ENCODE measurements around the gene FOXC2.

The FOXC2 gene

GRCh38 chr16:86597880-86598606 is 31.4 kb downstream of the FOXC2 start:
- no peak overlapping the region for H3K4me3 ChIP-seq (ENCODE audit: severe bottlenecking)
- DNase-seq (ENCODE audit: low spot score) = no peak
- no peak for ATAC-seq (ENCODE audit: low read depth)
- H3K4me1 ChIP-seq (ENCODE audit: insufficient read depth, poor library complexity, severe bottlenecking) = no peaks in the 10 kb centered on the region
- no peak overlapping the region for H3K27ac ChIP-seq (ENCODE audit: poor library complexity, severe bottlenecking)
- no peaks in the 10 kb centered on the region for H3K27me3 ChIP-seq (ENCODE audit: insufficient read depth, poor library complexity, severe bottlenecking)
- H3K9me3 ChIP-seq (ENCODE audit: severe bottlenecking) = no peaks in the 10 kb centered on the region
- H3K36me3 ChIP-seq (ENCODE audit: low read depth) = no peaks in the 10 kb centered on the region
- TF ChIP-seq CTCF (IDR thresholded peaks at IDR 0.05; ENCODE audit: poor library complexity, severe bottlenecking) = no peak

GRCh38 chr16:86598607-86599565 is 32.3 kb downstream of the FOXC2 start:
- Histone ChIP-seq H3K27me3 (ENCODE audit: insufficient read depth, poor library complexity, severe bottlenecking) (no peaks in the 10 kb centered on the region), H3K4me3 (ENCODE audit: severe bottlenecking) (no peak overlapping the region), H3K9me3 (ENCODE audit: severe bottlenecking) (no peaks in the 10 kb centered on the region), H3K4me1 (ENCODE audit: insufficient read depth, poor library complexity, severe bottlenecking) (no peaks in the 10 kb centered on the region), H3K36me3 (ENCODE audit: low read depth) (no peaks in the 10 kb centered on the region), H3K27ac (ENCODE audit: poor library complexity, severe bottlenecking) (no peak overlapping the region)
- DNase-seq (ENCODE audit: low spot score) = no peak
- no peak for TF ChIP-seq CTCF (IDR thresholded peaks at IDR 0.05; ENCODE audit: poor library complexity, severe bottlenecking)
- ATAC-seq (ENCODE audit: low read depth) = no peak

- no peak for TF ChIP-seq CTCF (IDR thresholded peaks at IDR 0.05; ENCODE audit: poor library complexity, severe bottlenecking)
- DNase-seq (ENCODE audit: low spot score) (no peak), ATAC-seq (ENCODE audit: low read depth) (no peak)
- Histone ChIP-seq H3K27me3 (ENCODE audit: insufficient read depth, poor library complexity, severe bottlenecking) (no peaks in the 10 kb centered on the region), H3K4me1 (ENCODE audit: insufficient read depth, poor library complexity, severe bottlenecking) (no peaks in the 10 kb centered on the region), H3K9me3 (ENCODE audit: severe bottlenecking) (no peaks in the 10 kb centered on the region), H3K36me3 (ENCODE audit: low read depth) (no peaks in the 10 kb centered on the region), H3K4me3 (ENCODE audit: severe bottlenecking) (no peak overlapping the region), H3K27ac (ENCODE audit: poor library complexity, severe bottlenecking) (no peak overlapping the region)
Observed at GRCh38 chr16:86601356-86601755, 34.7 kb downstream of the FOXC2 start.

GRCh38 chr16:86602521-86602920 is 35.9 kb downstream of the FOXC2 start:
- no peak for DNase-seq (ENCODE audit: low spot score)
- no peak for TF ChIP-seq CTCF (IDR thresholded peaks at IDR 0.05; ENCODE audit: poor library complexity, severe bottlenecking)
- H3K4me3 ChIP-seq (ENCODE audit: severe bottlenecking) = no peak overlapping the region
- H3K4me1 ChIP-seq (ENCODE audit: insufficient read depth, poor library complexity, severe bottlenecking) = no peaks in the 10 kb centered on the region
- ATAC-seq (ENCODE audit: low read depth) = no peak
- no peaks in the 10 kb centered on the region for H3K27me3 ChIP-seq (ENCODE audit: insufficient read depth, poor library complexity, severe bottlenecking)
- no peaks in the 10 kb centered on the region for H3K9me3 ChIP-seq (ENCODE audit: severe bottlenecking)
- H3K27ac ChIP-seq (ENCODE audit: poor library complexity, severe bottlenecking) = no peak overlapping the region
- no peaks in the 10 kb centered on the region for H3K36me3 ChIP-seq (ENCODE audit: low read depth)

All from RWPE2 (cell line).